Erythroblast (primary cell): ENCODE measurements around the gene WASF3.

Experiments used
- GATA1 ChIP-seq: IDR thresholded peaks from 2 replicates; pipeline ENCODE4 v1.6.1; 2011; ENCODE audit warnings: low read depth, mild to moderate bottlenecking, control low read depth, low read length, moderate library complexity
- POLR2A ChIP-seq: IDR thresholded peaks from 2 replicates; pipeline ENCODE4 v1.6.1; 2011; ENCODE audit warnings: mild to moderate bottlenecking, low read length

DNA sequence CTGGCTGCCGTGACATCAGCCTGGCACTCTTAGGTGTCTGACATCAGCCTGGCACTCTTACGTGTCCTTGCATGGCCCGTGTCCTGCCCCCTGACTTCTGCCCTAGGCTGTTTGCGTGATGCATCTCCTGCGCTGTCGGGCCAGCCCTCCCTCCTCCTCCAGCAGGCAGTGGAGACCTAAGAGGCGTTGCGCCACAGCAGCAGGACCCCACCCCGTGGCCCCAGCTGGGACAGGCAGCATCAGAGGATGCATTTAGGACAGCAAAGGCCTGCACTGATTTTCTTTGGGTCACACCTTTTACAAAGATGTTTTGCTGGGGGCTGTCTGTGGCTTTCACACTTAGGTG lies 137.8 kb downstream of the WASF3 start:
- TF ChIP-seq POLR2A (no peak), GATA1 (no peak)
